ENCODE measurements around the gene AKAIN1.

- no peak for TF ChIP-seq CTCF (conservative IDR thresholded peaks at IDR 0.05 in 1 of 2, IDR thresholded peaks at IDR 0.05 in 1 of 2; ENCODE audit: low read depth in 1 of 2, low read length in 2 of 2)
- TF ChIP-seq EZH2 (IDR thresholded peaks at IDR 0.05; ENCODE audit: low read length, missing control alignments): no peak
Measured at GRCh38 chr18:5197461-5197860, 404 bp upstream of the AKAIN1 start.

Measured in fibroblast of lung (primary cell).